Astrocyte (in vitro differentiated cells and primary cell): ENCODE measurements around the gene CACNA2D1. TPM values are rescaled to one million over a fixed set of nuclear protein-coding genes. Genes with fewer than 3 reads are reported as not detected.

Experiments
- DNase-seq: peaks from one replicate; pipeline ENCODE4 v3.0.0-alpha.2; 2010; ENCODE audit warnings: low read depth
- FAIRE-seq: peaks from 2 replicates; lab custom pipeline; 2011; peaks lifted over from hg19 to GRCh38; lab: Jason Lieb, UNC
- H2AFZ ChIP-seq: 2 replicates; pipeline ENCODE4 v1.6.0; 2012; ENCODE audit warnings: low read depth, low read length, inconsistent platforms
- H3K27ac ChIP-seq: 2 replicates; pipeline ENCODE4 v1.5.1; 2011; ENCODE audit warnings: low read depth, low read length, inconsistent platforms
- H3K27me3 ChIP-seq: 2 replicates; pipeline ENCODE4 v1.6.0; 2011; ENCODE audit warnings: low read length, inconsistent platforms; ENCODE audit not compliant: insufficient read depth
- H3K36me3 ChIP-seq: 2 replicates; pipeline ENCODE4 v1.5.1; 2011; ENCODE audit warnings: low read length, inconsistent platforms; ENCODE audit not compliant: insufficient read depth
- H3K4me1 ChIP-seq: 2 replicates; pipeline ENCODE4 v1.5.1; 2011; ENCODE audit warnings: low read length, inconsistent platforms; ENCODE audit not compliant: insufficient read depth
- H3K4me2 ChIP-seq: 2 replicates; pipeline ENCODE4 v1.6.0; 2012; ENCODE audit warnings: low read length, inconsistent platforms
- H3K4me3 ChIP-seq: 2 replicates; pipeline ENCODE4 v1.5.1; 2011; ENCODE audit warnings: low read depth, mild to moderate bottlenecking, low read length, inconsistent platforms; ENCODE audit not compliant: insufficient read depth
- H3K79me2 ChIP-seq: 2 replicates; pipeline ENCODE4 v1.6.0; 2012; ENCODE audit warnings: mild to moderate bottlenecking, low read length, inconsistent platforms; ENCODE audit not compliant: insufficient read depth
- H3K9ac ChIP-seq: 2 replicates; pipeline ENCODE4 v1.6.0; 2012; ENCODE audit warnings: mild to moderate bottlenecking, low read length, inconsistent platforms
- H3K9me3 ChIP-seq: 2 replicates; pipeline ENCODE4 v1.5.1; 2012; ENCODE audit warnings: low read depth, mild to moderate bottlenecking, low read length, inconsistent platforms; ENCODE audit not compliant: insufficient read depth
- H4K20me1 ChIP-seq: 2 replicates; pipeline ENCODE4 v1.6.0; 2012; ENCODE audit warnings: low read length, inconsistent platforms; ENCODE audit not compliant: insufficient read depth
- H3K27ac Mint-ChIP-seq: one replicate; pipeline ENCODE4 v1.8.0; 2021; ENCODE audit warnings: mild to moderate bottlenecking, mixed read lengths; ENCODE audit not compliant: unreplicated experiment
- H3K27me3 Mint-ChIP-seq: one replicate; pipeline ENCODE4 v1.8.0; 2021; ENCODE audit warnings: low read depth, mixed read lengths; ENCODE audit not compliant: unreplicated experiment
- H3K36me3 Mint-ChIP-seq: one replicate; pipeline ENCODE4 v1.8.0; 2021; ENCODE audit warnings: low read depth, mixed read lengths; ENCODE audit not compliant: unreplicated experiment
- H3K4me1 Mint-ChIP-seq: one replicate; pipeline ENCODE4 v1.8.0; 2021; ENCODE audit warnings: low read depth, mixed read lengths; ENCODE audit not compliant: unreplicated experiment
- H3K4me3 Mint-ChIP-seq: one replicate; pipeline ENCODE4 v1.8.0; 2021; ENCODE audit warnings: mild to moderate bottlenecking, moderate library complexity, mixed read lengths; ENCODE audit not compliant: unreplicated experiment
- H3K9me3 Mint-ChIP-seq: one replicate; pipeline ENCODE4 v1.8.0; 2021; ENCODE audit warnings: mild to moderate bottlenecking, mixed read lengths; ENCODE audit not compliant: unreplicated experiment
- EZH2 ChIP-seq: IDR thresholded peaks from 2 replicates; pipeline ENCODE4 v1.6.1; 2012; ENCODE audit warnings: mild to moderate bottlenecking, low read length, inconsistent platforms; ENCODE audit not compliant: insufficient read depth
- total RNA-seq: library from RNA; stranded (reverse); gene quantifications from 2 replicates; pipeline ENCODE4 v1.2.1, GENCODE V29; 2021
- TF ChIP-seq, protein P1 (sequence below): IDR thresholded peaks from 2 replicates; pipeline ENCODE4 v1.5.1; 2011; ENCODE audit warnings: low read depth, mild to moderate bottlenecking, inconsistent platforms, low read length, moderate library complexity; ENCODE audit not compliant: insufficient read depth

CACNA2D1 gene
- total RNA-seq, 1 donor from 2014 or later, result 53.4 TPM

DNA sequence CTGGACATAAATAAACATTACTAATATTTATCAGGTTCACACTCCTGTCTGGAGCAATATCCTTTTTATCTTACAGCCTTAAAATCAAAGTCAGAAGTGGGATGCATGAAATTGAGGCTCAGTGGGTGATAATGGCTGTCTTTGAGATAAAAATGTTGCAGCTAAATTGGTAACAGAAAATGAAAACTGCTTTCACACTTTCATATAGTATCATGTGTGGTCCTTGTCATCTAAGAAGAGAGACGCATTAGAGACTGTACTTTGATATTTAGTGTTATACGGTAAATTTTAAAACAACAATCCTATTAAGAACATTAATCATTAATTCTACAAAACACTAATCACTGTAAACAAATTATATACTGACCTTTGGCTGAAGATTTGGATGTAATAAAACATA is 438.5 kb downstream of the CACNA2D1 start:
- Mint-ChIP-seq H3K4me3 (no peak overlapping the region), H3K27ac (no peak overlapping the region), H3K36me3 (no peaks in the 10 kb centered on the region), H3K27me3 (no peaks in the 10 kb centered on the region), H3K4me1 (no peaks in the 10 kb centered on the region), H3K9me3 (no peaks in the 10 kb centered on the region)
- no peak overlapping the region for H3K9ac ChIP-seq
- H3K27ac ChIP-seq, result no peak overlapping the region
- no peaks in the 10 kb centered on the region for H4K20me1 ChIP-seq
- no peak overlapping the region for H3K4me2 ChIP-seq
- DNase-seq, result no peak
- peaks cover 9% of the 10 kb centered on the region for H3K36me3 ChIP-seq
- FAIRE-seq, result no peak
- no peaks in the 10 kb centered on the region for H3K9me3 ChIP-seq
- no peaks in the 10 kb centered on the region for H3K27me3 ChIP-seq
- no peaks in the 10 kb centered on the region for H3K79me2 ChIP-seq
- TF ChIP-seq, protein P1, sequence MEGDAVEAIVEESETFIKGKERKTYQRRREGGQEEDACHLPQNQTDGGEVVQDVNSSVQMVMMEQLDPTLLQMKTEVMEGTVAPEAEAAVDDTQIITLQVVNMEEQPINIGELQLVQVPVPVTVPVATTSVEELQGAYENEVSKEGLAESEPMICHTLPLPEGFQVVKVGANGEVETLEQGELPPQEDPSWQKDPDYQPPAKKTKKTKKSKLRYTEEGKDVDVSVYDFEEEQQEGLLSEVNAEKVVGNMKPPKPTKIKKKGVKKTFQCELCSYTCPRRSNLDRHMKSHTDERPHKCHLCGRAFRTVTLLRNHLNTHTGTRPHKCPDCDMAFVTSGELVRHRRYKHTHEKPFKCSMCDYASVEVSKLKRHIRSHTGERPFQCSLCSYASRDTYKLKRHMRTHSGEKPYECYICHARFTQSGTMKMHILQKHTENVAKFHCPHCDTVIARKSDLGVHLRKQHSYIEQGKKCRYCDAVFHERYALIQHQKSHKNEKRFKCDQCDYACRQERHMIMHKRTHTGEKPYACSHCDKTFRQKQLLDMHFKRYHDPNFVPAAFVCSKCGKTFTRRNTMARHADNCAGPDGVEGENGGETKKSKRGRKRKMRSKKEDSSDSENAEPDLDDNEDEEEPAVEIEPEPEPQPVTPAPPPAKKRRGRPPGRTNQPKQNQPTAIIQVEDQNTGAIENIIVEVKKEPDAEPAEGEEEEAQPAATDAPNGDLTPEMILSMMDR, result no peak
- TF ChIP-seq EZH2, result no peak
- no peaks in the 10 kb centered on the region for H3K4me1 ChIP-seq
- H3K4me3 ChIP-seq, result no peak overlapping the region
- no peak overlapping the region for H2AFZ ChIP-seq

DNA sequence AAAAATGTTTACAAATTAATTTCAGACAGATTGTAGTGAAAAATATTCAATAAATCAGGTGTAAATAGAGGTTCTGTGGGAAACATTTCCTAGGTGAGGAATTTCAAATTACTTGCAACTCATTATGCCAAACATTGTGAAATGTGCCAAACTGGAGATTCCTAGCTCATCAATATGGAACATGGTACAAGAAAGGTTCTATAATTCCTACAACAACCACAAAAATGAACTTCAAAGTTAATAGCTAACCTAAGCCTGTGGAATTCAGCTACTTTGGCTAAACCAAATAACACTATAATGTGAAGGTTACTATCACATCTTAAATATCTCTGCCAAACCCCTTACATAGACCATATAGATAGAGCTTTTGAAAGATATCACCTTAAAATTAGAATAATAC is 450.4 kb downstream of the CACNA2D1 start:
- Histone ChIP-seq H2AFZ (no peak overlapping the region), H3K27me3 (no peaks in the 10 kb centered on the region), H3K9me3 (no peaks in the 10 kb centered on the region), H3K4me3 (no peak overlapping the region), H3K4me2 (no peak overlapping the region), H4K20me1 (no peaks in the 10 kb centered on the region), H3K4me1 (no peaks in the 10 kb centered on the region), H3K79me2 (no peaks in the 10 kb centered on the region), H3K36me3 (peaks cover 9% of the 10 kb centered on the region), H3K9ac (no peak overlapping the region), H3K27ac (no peak overlapping the region)
- FAIRE-seq, result no peak
- H3K9me3 Mint-ChIP-seq, result no peaks in the 10 kb centered on the region
- H3K36me3 Mint-ChIP-seq, result no peaks in the 10 kb centered on the region
- no peak overlapping the region for H3K27ac Mint-ChIP-seq
- no peaks in the 10 kb centered on the region for H3K4me1 Mint-ChIP-seq
- DNase-seq, result no peak
- no peaks in the 10 kb centered on the region for H3K27me3 Mint-ChIP-seq
- H3K4me3 Mint-ChIP-seq, result no peak overlapping the region
- TF ChIP-seq EZH2, result no peak
- TF ChIP-seq, protein P1, result no peak

DNA sequence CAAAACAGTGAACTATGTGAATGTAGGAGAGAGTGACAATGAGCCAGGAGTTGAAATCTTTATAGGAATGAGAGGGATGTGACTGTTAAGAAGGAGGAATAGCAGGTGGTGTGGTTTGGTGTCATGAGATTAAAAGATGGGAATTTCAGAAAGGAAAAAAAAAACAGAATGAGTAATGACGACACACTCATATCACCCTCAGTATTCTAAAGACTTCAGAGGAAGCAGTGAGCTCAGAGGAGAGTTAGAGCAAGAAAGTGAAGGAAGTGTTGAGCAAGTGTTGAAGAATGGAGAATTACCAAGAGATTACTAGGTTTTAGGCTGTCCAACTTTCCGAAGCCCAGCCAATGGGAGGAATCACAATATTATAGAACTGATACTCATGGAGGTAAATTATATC is 453.2 kb downstream of the CACNA2D1 start:
- H3K4me1 Mint-ChIP-seq, result no peaks in the 10 kb centered on the region

More for the DNA sequence above, 453.2 kb downstream of the CACNA2D1 start:
- TF ChIP-seq, protein P1, result no peak
- no peak for TF ChIP-seq EZH2
- Histone ChIP-seq H3K9me3 (no peaks in the 10 kb centered on the region), H3K4me3 (no peak overlapping the region), H2AFZ (no peak overlapping the region), H3K36me3 (peaks cover 9% of the 10 kb centered on the region), H3K4me1 (no peaks in the 10 kb centered on the region), H4K20me1 (no peaks in the 10 kb centered on the region), H3K79me2 (no peaks in the 10 kb centered on the region), H3K27me3 (no peaks in the 10 kb centered on the region), H3K9ac (no peak overlapping the region), H3K4me2 (no peak overlapping the region), H3K27ac (no peak overlapping the region)
- no peaks in the 10 kb centered on the region for H3K9me3 Mint-ChIP-seq
- H3K36me3 Mint-ChIP-seq, result no peaks in the 10 kb centered on the region
- no peak overlapping the region for H3K27ac Mint-ChIP-seq
- FAIRE-seq (peak; percentile 73), DNase-seq (peak; percentile 29)
- no peaks in the 10 kb centered on the region for H3K27me3 Mint-ChIP-seq
- H3K4me3 Mint-ChIP-seq, result no peak overlapping the region
